HepG2 (cell line): Measurements from ENCODE around the gene ZC3H7B. TPM values are rescaled to one million over a fixed set of nuclear protein-coding genes. Genes with fewer than 3 reads are reported as not detected.
A peak's percentile ranks its signal among the peaks of the same experiment; 100 is the strongest.

Experiments used
- ARHGAP35 ChIP-seq: sonication (generic); formaldehyde crosslinking; IDR thresholded peaks from 2 replicates; pipeline ENCODE4 v1.9.0; 2022; ENCODE audit warnings: mild to moderate bottlenecking, inconsistent platforms, moderate library complexity, missing genetic modification reagents, borderline replicate concordance
- ATM ChIP-seq: fragments of 450-650 bp; IDR thresholded peaks from 2 replicates; pipeline ENCODE4 v1.7.1; 2017; ENCODE audit warnings: mild to moderate bottlenecking, borderline replicate concordance
- CENPX ChIP-seq: sonication (generic); formaldehyde crosslinking; IDR thresholded peaks from 2 replicates; pipeline ENCODE4 v1.9.0; 2021; ENCODE audit warnings: mild to moderate bottlenecking, missing genetic modification reagents, moderate library complexity
- FOXJ3 ChIP-seq: sonication (generic); formaldehyde crosslinking; IDR thresholded peaks from 2 replicates; pipeline ENCODE4 v1.4.0; 2020; ENCODE audit warnings: missing genetic modification reagents, mild to moderate bottlenecking, borderline replicate concordance
- GABPB1 ChIP-seq: IDR thresholded peaks from 2 replicates; pipeline ENCODE4 v1.6.1; 2016; ENCODE audit warnings: mild to moderate bottlenecking, missing genetic modification reagents, moderate library complexity, missing compliant biosample characterization
- KAT8 ChIP-seq: IDR thresholded peaks from 2 replicates; pipeline ENCODE4 v1.6.1; 2016; ENCODE audit warnings: missing genetic modification reagents, missing compliant biosample characterization
- NCOA2 ChIP-seq: sonication (generic); formaldehyde crosslinking; IDR thresholded peaks from 2 replicates; pipeline ENCODE4 v1.8.0; 2022; ENCODE audit warnings: inconsistent platforms
- NFE2 ChIP-seq: sonication (generic); formaldehyde crosslinking; IDR thresholded peaks from 2 replicates; pipeline ENCODE4 v1.4.0; 2020; ENCODE audit warnings: missing genetic modification reagents
- PHF20 ChIP-seq: sonication (generic); formaldehyde crosslinking; IDR thresholded peaks from 2 replicates; pipeline ENCODE4 v1.5.0; 2020; ENCODE audit warnings: mild to moderate bottlenecking, missing genetic modification reagents
- RBM22 ChIP-seq: fragments of 200-400 bp; formaldehyde crosslinking; optimal IDR thresholded peaks from 2 replicates; pipeline ENCODE3; 2017; ENCODE audit warnings: mild to moderate bottlenecking, low read length, moderate library complexity
- SIX4 ChIP-seq: sonication (generic); formaldehyde crosslinking; IDR thresholded peaks from 2 replicates; pipeline ENCODE4 v1.4.0; 2020; ENCODE audit warnings: missing genetic modification reagents
- SNAPC2 ChIP-seq: sonication (generic); formaldehyde crosslinking; IDR thresholded peaks from 2 replicates; pipeline ENCODE4 v1.8.1; 2022; ENCODE audit warnings: mild to moderate bottlenecking, missing genetic modification reagents
- SRSF4 ChIP-seq: fragments of 200-400 bp; formaldehyde crosslinking; IDR thresholded peaks from one replicate; pipeline ENCODE4 v1.6.1; 2018; ENCODE audit warnings: mild to moderate bottlenecking, low read depth, low read length, moderate library complexity; ENCODE audit not compliant: poor library complexity, severe bottlenecking
- TBP ChIP-seq: sonication (generic); formaldehyde crosslinking; IDR thresholded peaks from 2 replicates; pipeline ENCODE4 v1.5.0; 2020; ENCODE audit warnings: missing genetic modification reagents
- U2AF2 ChIP-seq: fragments of 200-400 bp; formaldehyde crosslinking; IDR thresholded peaks from 2 replicates; pipeline ENCODE4 v1.6.1; 2017; ENCODE audit warnings: low read depth, mild to moderate bottlenecking, low read length
- USF2 ChIP-seq, 2 experiments: sonication (generic) in 1 of 2; formaldehyde crosslinking in 1 of 2; IDR thresholded peaks; 2 replicates each; pipeline versions ENCODE4 v1.5.1 to v1.6.1; 2011 to 2020; ENCODE audit warnings: borderline replicate concordance in 1 of 2, low read depth in 1 of 2, low read length in 1 of 2, mild to moderate bottlenecking in 1 of 2, missing genetic modification reagents in 1 of 2, moderate library complexity in 1 of 2
- ZBTB1 ChIP-seq: sonication (generic); formaldehyde crosslinking; IDR thresholded peaks from 2 replicates; pipeline ENCODE4 v1.4.0; 2020; ENCODE audit warnings: missing genetic modification reagents, borderline replicate concordance
- ZBTB21 ChIP-seq: sonication (generic); formaldehyde crosslinking; IDR thresholded peaks from 2 replicates; pipeline ENCODE4 v1.4.0; 2020; ENCODE audit warnings: missing genetic modification reagents
- ZFP36L2 ChIP-seq: sonication (generic); formaldehyde crosslinking; IDR thresholded peaks from 2 replicates; pipeline ENCODE4 v1.4.0; 2020; ENCODE audit warnings: missing genetic modification reagents
- ZNF354B ChIP-seq: sonication (generic); formaldehyde crosslinking; IDR thresholded peaks from 2 replicates; pipeline ENCODE4 v1.8.0; 2022; ENCODE audit warnings: mild to moderate bottlenecking, missing genetic modification reagents
- ZNF430 ChIP-seq: sonication (generic); formaldehyde crosslinking; IDR thresholded peaks from 2 replicates; pipeline ENCODE4 v1.9.0; 2021; ENCODE audit warnings: mild to moderate bottlenecking, missing genetic modification reagents
- ZNF501 ChIP-seq: sonication (generic); formaldehyde crosslinking; IDR thresholded peaks from 2 replicates; pipeline ENCODE4 v1.5.1; 2020; ENCODE audit warnings: mild to moderate bottlenecking, moderate library complexity, missing genetic modification reagents
- ZNF552 ChIP-seq: sonication (generic); formaldehyde crosslinking; IDR thresholded peaks from 2 replicates; pipeline ENCODE4 v1.9.0; 2022; ENCODE audit warnings: missing genetic modification reagents, mild to moderate bottlenecking, borderline replicate concordance
- ZNF768 ChIP-seq: sonication (generic); formaldehyde crosslinking; IDR thresholded peaks from 2 replicates; pipeline ENCODE4 v1.4.0; 2020; ENCODE audit warnings: missing genetic modification reagents
- ZSCAN12 ChIP-seq: sonication (generic); formaldehyde crosslinking; IDR thresholded peaks from 2 replicates; pipeline ENCODE4 v1.9.0; 2021; ENCODE audit warnings: mild to moderate bottlenecking, missing genetic modification reagents
- ZZZ3 ChIP-seq: sonication (generic); formaldehyde crosslinking; IDR thresholded peaks from 2 replicates; pipeline ENCODE4 v1.4.0; 2020; ENCODE audit warnings: missing genetic modification reagents, mild to moderate bottlenecking, borderline replicate concordance
- polyA plus RNA-seq, 8 experiments: library from polyadenylated mRNA; depleted of rRNA in 3 of 8; stranded (reverse) in 7 of 8; unstranded in 1 of 8; fragments of >200 nt; fragmentation: Illumina TruSeq in 4 of 8; extraction: Trizol in 4 of 8; gene quantifications; 2 replicates each; pipeline versions ENCODE4 v1.2.1 to v1.2.3, GENCODE V29; 2011 to 2016; ENCODE audit warnings: low read depth in 4 of 8, missing spikeins in 1 of 8, mixed read lengths in 1 of 8; ENCODE audit not compliant: insufficient read depth in 1 of 8
- total RNA-seq, 5 experiments: library from RNA; depleted of rRNA; stranded (reverse); fragments of >200 nt; fragmentation: Illumina TruSeq; extraction: Trizol; gene quantifications; 2 replicates each; pipeline ENCODE4 v1.2.3, GENCODE V29; 2016; ENCODE audit warnings: low read depth in 1 of 5
- TF ChIP-seq, protein P1 (sequence below): sonication (generic); IDR thresholded peaks from 2 replicates; pipeline ENCODE4 v1.6.1; 2016; ENCODE audit warnings: low read depth, borderline replicate concordance
- TF ChIP-seq, protein P2 (sequence below): sonication (generic); formaldehyde crosslinking; IDR thresholded peaks from 2 replicates; pipeline ENCODE4 v1.8.0; 2022; ENCODE audit warnings: missing genetic modification reagents, mild to moderate bottlenecking, borderline replicate concordance

Gene ZC3H7B
- total and polyA plus RNA-seq, 2 of the 13 experiments (the other 11 are each of a cell fraction or from before 2014, with no cell fraction given) = 26.4 to 37.2 TPM

DNA sequence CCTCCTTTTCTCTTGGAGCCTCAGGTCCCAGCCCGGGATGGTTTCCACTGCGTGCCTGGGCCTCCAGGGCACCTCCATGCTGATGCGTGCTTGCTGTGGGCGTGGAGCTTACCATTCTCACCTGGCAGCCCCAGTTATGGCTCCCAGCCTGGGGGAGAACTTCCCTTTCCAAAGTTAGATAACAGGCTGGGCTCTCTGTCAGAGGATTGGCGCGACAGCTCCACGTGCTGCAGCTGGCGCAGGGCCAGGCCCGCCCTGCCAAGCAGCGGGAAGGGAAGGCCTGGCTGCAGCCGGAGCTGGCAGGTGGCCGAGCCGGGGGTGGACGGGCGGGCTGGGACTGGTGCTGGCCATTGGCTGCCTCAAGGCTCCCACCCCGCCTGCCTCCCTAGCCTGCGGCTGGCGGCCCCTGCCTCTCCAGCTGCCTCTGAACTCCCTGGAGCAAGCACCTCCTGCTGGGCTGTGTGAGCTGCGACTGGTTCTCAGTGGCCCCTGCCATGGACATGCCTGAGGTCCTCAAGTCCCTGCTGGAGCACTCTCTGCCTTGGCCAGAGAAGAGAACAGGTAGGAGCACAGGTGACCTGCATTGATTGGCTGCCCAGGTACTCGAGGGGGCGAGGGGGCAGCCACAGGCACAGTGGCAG, 65.8 kb downstream of the ZC3H7B start (continued):
- TF ChIP-seq GABPB1 (CRISPR knock-in tag) = peak; percentile 77
- no peak for TF ChIP-seq RBM22
- no peak for TF ChIP-seq ZBTB1
- no peak; the same call in 1 of the 2 replicates for TF ChIP-seq NCOA2 (CRISPR knock-in tag)
- no peak for TF ChIP-seq ATM
- no peak for TF ChIP-seq ARHGAP35 (CRISPR knock-in tag)
- TF ChIP-seq PHF20 = no peak
- TF ChIP-seq SRSF4 = no peak
- TF ChIP-seq, protein P1, sequence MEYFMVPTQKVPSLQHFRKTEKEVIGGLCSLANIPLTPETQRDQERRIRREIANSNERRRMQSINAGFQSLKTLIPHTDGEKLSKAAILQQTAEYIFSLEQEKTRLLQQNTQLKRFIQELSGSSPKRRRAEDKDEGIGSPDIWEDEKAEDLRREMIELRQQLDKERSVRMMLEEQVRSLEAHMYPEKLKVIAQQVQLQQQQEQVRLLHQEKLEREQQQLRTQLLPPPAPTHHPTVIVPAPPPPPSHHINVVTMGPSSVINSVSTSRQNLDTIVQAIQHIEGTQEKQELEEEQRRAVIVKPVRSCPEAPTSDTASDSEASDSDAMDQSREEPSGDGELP = peak; percentile 36; the same call in 1 of the 2 replicates
- no peak for TF ChIP-seq SNAPC2
- no peak for TF ChIP-seq FOXJ3 (CRISPR knock-in tag)
- TF ChIP-seq ZNF501 = peak; percentile 60; the same call in 1 of the 2 replicates
- no peak for TF ChIP-seq ZZZ3
- TF ChIP-seq TBP (CRISPR knock-in tag) = no peak
- no peak for TF ChIP-seq NFE2
- TF ChIP-seq KAT8 = peak; percentile 53; the same call in 1 of the 2 replicates
- TF ChIP-seq ZBTB21 (CRISPR knock-in tag) = no peak
- TF ChIP-seq ZNF430 = peak; percentile 79; the same call in 1 of the 2 replicates
- no peak for TF ChIP-seq ZFP36L2
- no peak for TF ChIP-seq ZSCAN12 (CRISPR knock-in tag)
- TF ChIP-seq ZNF768 (CRISPR knock-in tag) = peak; percentile 33; the same call in 1 of the 2 replicates
- no peak for TF ChIP-seq ZNF354B (CRISPR knock-in tag)
- peak; percentile 96 for TF ChIP-seq USF2 (IDR thresholded peaks at IDR 0.05; ENCODE audit: low read depth, low read length)
- peak; percentile 96; the same call in 1 of the 2 replicates for TF ChIP-seq USF2 (CRISPR knock-in tag; IDR thresholded peaks at IDR 0.05; ENCODE audit: borderline replicate concordance)
- TF ChIP-seq, protein P2, sequence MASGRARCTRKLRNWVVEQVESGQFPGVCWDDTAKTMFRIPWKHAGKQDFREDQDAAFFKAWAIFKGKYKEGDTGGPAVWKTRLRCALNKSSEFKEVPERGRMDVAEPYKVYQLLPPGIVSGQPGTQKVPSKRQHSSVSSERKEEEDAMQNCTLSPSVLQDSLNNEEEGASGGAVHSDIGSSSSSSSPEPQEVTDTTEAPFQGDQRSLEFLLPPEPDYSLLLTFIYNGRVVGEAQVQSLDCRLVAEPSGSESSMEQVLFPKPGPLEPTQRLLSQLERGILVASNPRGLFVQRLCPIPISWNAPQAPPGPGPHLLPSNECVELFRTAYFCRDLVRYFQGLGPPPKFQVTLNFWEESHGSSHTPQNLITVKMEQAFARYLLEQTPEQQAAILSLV (CRISPR knock-in tag) = 0 out of 2 replicates have a peak, but pooled peaks have one; percentile 20
- TF ChIP-seq U2AF2 = no peak
- TF ChIP-seq ZNF552 (CRISPR knock-in tag) = 0 out of 2 replicates have a peak, but pooled peaks have one; percentile 59
- 0 out of 2 replicates have a peak, but pooled peaks have one; percentile 20 for TF ChIP-seq SIX4 (CRISPR knock-in tag)
- TF ChIP-seq CENPX = no peak
